Measurements from ENCODE around the gene RPL22L1. TPM values are rescaled to one million over a fixed set of nuclear protein-coding genes. Genes with fewer than 3 reads are reported as not detected.
A peak's percentile ranks its signal among the peaks of the same experiment; 100 is the strongest.
"Not testable (repeated sequence)": the region's sequence is repeated elsewhere in the genome, so short reads cannot be mapped to it uniquely, and the experiment has no call there.

Gene RPL22L1
- total RNA-seq: 100 to 1,000 TPM; 105 to 173 TPM

GRCh38 chr3:170869645-170870593 is at the start of gene RPL22L1:
RPL22L1 (minus strand) TSS chr3:170870195; CDS start chr3:170870167, 28 bp downstream.
- Mint-ChIP-seq H3K27ac (peak within 1 kb of the TSS; percentile 99), H3K36me3 (ENCODE audit: low read depth) (peaks cover 52% of the 10 kb centered on the region), H3K9me3 (no peaks in the 10 kb centered on the region), H3K4me1 (peaks cover 9% of the 10 kb centered on the region), H3K4me3 (peak within 1 kb of the TSS; percentile 95), H3K27me3 (no peaks in the 10 kb centered on the region)
- peak; percentile 97 for ATAC-seq (replicated peaks)

GRCh38 chr3:170918715-170919114 is 48.7 kb upstream of the RPL22L1 start:
- no peak for ATAC-seq (replicated peaks)
- Mint-ChIP-seq H3K27me3 (peaks cover 10% of the 10 kb centered on the region), H3K27ac (no peak overlapping the region), H3K4me1 (no peaks in the 10 kb centered on the region), H3K9me3 (peaks cover 5% of the 10 kb centered on the region), H3K4me3 (no peak overlapping the region), H3K36me3 (ENCODE audit: low read depth) (no peaks in the 10 kb centered on the region)

DNA sequence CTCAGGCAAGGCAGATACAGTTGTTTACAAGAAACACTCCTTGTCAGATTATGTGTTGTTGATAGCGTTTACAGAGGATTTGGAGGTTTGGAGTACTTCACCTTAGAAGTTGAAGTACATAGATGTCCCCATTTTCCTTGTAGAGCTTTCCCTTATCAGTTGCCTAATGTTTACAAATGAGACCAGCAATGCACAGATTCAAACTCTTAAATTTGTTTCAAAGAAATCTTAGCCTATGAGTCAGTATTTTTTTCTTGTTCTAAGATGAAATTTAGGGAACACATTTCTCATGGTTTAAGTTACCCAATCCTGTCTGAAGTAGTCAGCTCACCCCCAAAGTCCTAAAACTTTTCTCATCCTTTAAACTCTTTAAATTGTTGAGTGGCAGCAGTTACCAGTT is 44.7 kb upstream of the RPL22L1 start:
- no peaks in the 10 kb centered on the region for H3K4me1 Mint-ChIP-seq
- H3K36me3 Mint-ChIP-seq (ENCODE audit: low read depth): no peaks in the 10 kb centered on the region

DNA sequence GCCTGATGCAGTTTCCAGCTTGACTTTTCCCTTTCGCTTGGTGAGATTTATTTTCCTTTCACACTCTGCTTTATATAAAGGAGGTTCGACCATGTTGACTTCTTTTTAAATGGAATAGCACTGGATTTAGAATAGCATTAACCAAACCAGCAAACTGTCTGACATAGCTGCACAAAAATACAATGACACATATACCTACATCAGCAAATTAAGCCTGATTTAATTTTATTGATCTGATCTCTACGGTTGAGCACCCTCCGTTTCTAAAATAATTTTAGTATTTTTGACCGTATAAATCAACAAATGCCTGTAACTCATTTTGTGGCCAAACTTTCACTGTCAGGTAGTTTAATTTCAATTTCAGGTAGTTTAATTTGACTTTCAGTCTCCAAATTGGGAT is 44.2 kb upstream of the RPL22L1 start:
- ATAC-seq (replicated peaks): no peak
- no peak overlapping the region for H3K27ac Mint-ChIP-seq
- H3K9me3 Mint-ChIP-seq: peaks cover 8% of the 10 kb centered on the region
- no peaks in the 10 kb centered on the region for H3K27me3 Mint-ChIP-seq
- H3K4me3 Mint-ChIP-seq: no peak overlapping the region
- H3K4me1 Mint-ChIP-seq: no peaks in the 10 kb centered on the region
- no peaks in the 10 kb centered on the region for H3K36me3 Mint-ChIP-seq (ENCODE audit: low read depth)

More for the DNA sequence above, 44.7 kb upstream of the RPL22L1 start:
- Mint-ChIP-seq H3K4me3 (no peak overlapping the region), H3K27me3 (no peaks in the 10 kb centered on the region), H3K9me3 (peaks cover 8% of the 10 kb centered on the region), H3K27ac (no peak overlapping the region)
- ATAC-seq (replicated peaks): no peak

- Mint-ChIP-seq H3K4me1 (no peaks in the 10 kb centered on the region), H3K27ac (no peak overlapping the region), H3K4me3 (no peak overlapping the region), H3K9me3 (peaks cover 3% of the 10 kb centered on the region), H3K36me3 (ENCODE audit: low read depth) (no peaks in the 10 kb centered on the region), H3K27me3 (no peaks in the 10 kb centered on the region)
- no peak for ATAC-seq (replicated peaks)
Measured at GRCh38 chr3:170911051-170911450, 41.1 kb upstream of the RPL22L1 start.

DNA sequence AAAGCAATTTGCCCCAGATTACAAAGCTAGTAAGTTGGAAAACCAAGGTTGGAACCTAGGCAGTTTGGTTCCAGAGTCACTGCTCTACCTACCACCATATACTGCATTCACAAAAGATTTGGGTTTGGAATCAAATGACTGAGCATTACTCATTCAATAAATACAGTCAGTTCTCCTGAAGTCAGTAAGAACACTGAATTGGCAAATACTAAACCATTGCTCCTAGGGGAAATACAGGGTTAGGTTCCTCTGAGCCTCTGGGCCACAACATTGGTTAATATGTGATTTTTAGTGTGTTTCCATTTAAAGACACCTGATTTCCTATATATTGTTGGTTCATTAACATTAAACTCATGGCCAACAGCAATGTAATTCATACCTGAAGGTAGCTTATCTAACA is 40.5 kb upstream of the RPL22L1 start:
- Mint-ChIP-seq H3K27me3 (no peaks in the 10 kb centered on the region), H3K36me3 (ENCODE audit: low read depth) (no peaks in the 10 kb centered on the region), H3K4me3 (no peak overlapping the region), H3K27ac (no peak overlapping the region), H3K4me1 (no peaks in the 10 kb centered on the region), H3K9me3 (peaks cover 3% of the 10 kb centered on the region)
- ATAC-seq (replicated peaks): no peak

GRCh38 chr3:170909129-170909903 is 39.3 kb upstream of the RPL22L1 start:
- Mint-ChIP-seq H3K9me3 (peaks cover 3% of the 10 kb centered on the region), H3K4me1 (no peaks in the 10 kb centered on the region), H3K27me3 (no peaks in the 10 kb centered on the region), H3K36me3 (ENCODE audit: low read depth) (no peaks in the 10 kb centered on the region), H3K4me3 (peak overlapping the region; percentile 87), H3K27ac (no peak overlapping the region)
- no peak for ATAC-seq (replicated peaks)

- Mint-ChIP-seq H3K4me3 (peak within 1 kb of the TSS; percentile 87), H3K36me3 (ENCODE audit: low read depth) (no peaks in the 10 kb centered on the region), H3K27me3 (no peaks in the 10 kb centered on the region), H3K4me1 (no peaks in the 10 kb centered on the region), H3K27ac (peak within 1 kb of the TSS; percentile 88), H3K9me3 (peaks cover 3% of the 10 kb centered on the region)
- ATAC-seq (replicated peaks): peak; percentile 96
Measured at GRCh38 chr3:170908235-170909116, 38.5 kb upstream of the RPL22L1 start, which contains the start of gene EIF5A2. EIF5A2 (minus strand) TSS chr3:170908637; CDS start chr3:170907806, 831 bp downstream.

GRCh38 chr3:170907637-170908234 is 37.7 kb upstream of the RPL22L1 start:
- Mint-ChIP-seq H3K4me3 (peak overlapping the region; percentile 87), H3K27me3 (no peaks in the 10 kb centered on the region), H3K4me1 (no peaks in the 10 kb centered on the region), H3K9me3 (peaks cover 3% of the 10 kb centered on the region), H3K36me3 (ENCODE audit: low read depth) (peaks cover 7% of the 10 kb centered on the region), H3K27ac (no peak overlapping the region)
- no peak for ATAC-seq (replicated peaks)

DNA sequence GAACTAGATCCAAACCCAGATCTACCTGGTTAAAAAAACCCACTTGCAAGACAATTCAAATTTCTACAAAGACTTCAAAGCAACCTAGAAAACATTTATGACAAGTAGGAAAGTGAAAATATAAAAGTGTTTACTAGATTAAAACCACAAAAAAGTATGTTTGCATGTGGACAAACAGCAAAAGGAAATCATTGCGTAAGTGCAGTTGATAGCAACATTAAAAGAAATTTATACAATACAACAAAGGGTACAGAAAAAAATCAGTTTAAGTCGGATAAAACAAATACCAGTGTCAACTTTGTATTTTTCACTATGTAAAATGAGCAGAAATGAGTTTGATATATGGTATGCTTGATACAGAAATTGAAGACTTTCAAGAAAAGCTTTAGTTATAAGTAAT is 35.9 kb upstream of the RPL22L1 start:
- no peaks in the 10 kb centered on the region for H3K27me3 Mint-ChIP-seq
- no peak overlapping the region for H3K4me3 Mint-ChIP-seq
- peaks cover 10% of the 10 kb centered on the region for H3K36me3 Mint-ChIP-seq (ENCODE audit: low read depth)
- no peak overlapping the region for H3K27ac Mint-ChIP-seq
- peaks cover 3% of the 10 kb centered on the region for H3K9me3 Mint-ChIP-seq
- ATAC-seq (replicated peaks): no peak
- H3K4me1 Mint-ChIP-seq: peaks cover 1% of the 10 kb centered on the region

DNA sequence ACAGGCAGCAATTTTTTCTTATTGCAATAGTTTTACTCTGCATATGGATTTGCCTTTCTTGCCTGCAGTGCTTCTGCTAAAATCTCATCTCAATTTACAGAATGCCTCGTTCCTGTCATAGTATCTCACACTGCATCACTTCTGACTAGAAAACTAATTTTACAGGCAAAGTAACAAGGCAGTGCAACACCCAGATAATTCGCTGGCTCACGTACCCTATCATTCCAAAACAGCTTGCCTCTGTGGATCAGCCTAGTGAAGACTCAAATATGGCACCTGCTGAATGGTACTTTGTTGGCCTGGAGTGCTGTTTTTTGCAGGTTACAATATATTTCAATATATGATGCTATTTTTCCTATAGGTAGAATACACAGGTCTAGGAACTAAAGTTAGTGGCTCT is 33.1 kb upstream of the RPL22L1 start:
- Mint-ChIP-seq H3K4me3 (no peak overlapping the region), H3K4me1 (peaks cover 5% of the 10 kb centered on the region), H3K9me3 (no peaks in the 10 kb centered on the region), H3K36me3 (ENCODE audit: low read depth) (peaks cover 10% of the 10 kb centered on the region), H3K27me3 (no peaks in the 10 kb centered on the region), H3K27ac (no peak overlapping the region)
- no peak for ATAC-seq (replicated peaks)

DNA sequence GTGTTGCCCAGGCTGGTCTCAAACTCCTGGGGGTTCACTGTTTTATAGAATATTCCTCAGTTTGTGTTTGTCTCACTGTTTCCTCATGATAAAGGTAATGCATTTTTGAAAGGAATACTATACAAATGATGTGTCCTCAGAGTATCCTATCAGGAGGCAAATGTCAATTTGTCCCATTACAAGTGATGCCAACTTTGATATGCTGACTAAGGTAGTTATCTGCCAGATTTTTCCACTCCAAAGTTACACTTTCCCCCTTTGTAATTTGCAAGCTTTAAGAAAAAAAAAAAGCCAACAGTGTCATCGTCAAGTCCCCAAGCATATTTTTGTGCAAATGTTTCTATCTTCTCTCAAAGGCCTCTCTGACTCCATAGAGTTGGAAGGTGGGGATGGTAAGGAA is 29.5 kb upstream of the RPL22L1 start:
- no peak for ATAC-seq (replicated peaks)
- no peaks in the 10 kb centered on the region for H3K27me3 Mint-ChIP-seq
- H3K4me3 Mint-ChIP-seq: no peak overlapping the region
- peaks cover 17% of the 10 kb centered on the region for H3K36me3 Mint-ChIP-seq (ENCODE audit: low read depth)
- peaks cover 5% of the 10 kb centered on the region for H3K9me3 Mint-ChIP-seq
- H3K27ac Mint-ChIP-seq: no peak overlapping the region
- H3K4me1 Mint-ChIP-seq: peaks cover 5% of the 10 kb centered on the region

DNA sequence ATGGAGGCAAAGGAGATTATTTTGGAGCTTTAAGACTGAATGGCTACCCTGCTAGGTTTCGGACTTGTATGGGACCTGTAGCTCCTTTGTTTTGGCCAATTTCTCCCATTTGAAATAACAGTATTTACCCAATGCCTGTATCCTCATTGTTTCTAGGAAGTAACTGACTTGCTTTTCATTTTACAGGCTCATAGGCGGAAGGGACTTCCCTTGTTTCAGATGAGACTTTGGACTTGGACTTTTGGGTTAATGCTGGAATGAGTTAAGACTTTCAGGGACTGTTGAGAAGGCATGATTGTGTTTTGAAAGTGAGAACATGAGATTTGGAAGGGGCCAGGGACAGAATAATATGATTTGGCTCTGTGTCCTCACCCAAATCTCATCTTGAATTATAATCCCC is 28.0 kb upstream of the RPL22L1 start:
- H3K4me1 Mint-ChIP-seq: peaks cover 5% of the 10 kb centered on the region
- no peak for ATAC-seq (replicated peaks)
- no peak overlapping the region for H3K27ac Mint-ChIP-seq
- peaks cover 5% of the 10 kb centered on the region for H3K9me3 Mint-ChIP-seq
- no peaks in the 10 kb centered on the region for H3K27me3 Mint-ChIP-seq
- no peak overlapping the region for H3K4me3 Mint-ChIP-seq
- peaks cover 12% of the 10 kb centered on the region for H3K36me3 Mint-ChIP-seq (ENCODE audit: low read depth)

DNA sequence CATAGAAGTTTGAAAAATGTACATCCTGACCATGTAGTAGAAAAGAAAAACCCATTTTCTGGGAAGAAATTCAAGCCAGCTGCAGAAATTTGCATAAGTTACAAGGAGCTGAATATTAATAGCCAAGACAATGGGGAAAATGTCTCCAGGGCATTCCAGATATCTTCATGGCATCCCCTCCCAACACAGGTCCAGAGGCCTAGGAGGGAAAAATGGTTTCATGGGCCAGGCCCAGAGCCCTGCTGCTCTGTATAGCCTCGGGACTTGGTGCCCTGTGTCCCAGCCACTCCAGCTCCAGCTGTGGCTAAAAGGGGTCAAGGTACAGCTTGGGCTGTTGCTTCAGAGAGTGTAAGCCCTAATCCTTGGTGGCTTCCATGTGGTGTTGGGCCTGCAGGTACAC is 27.2 kb upstream of the RPL22L1 start:
- not testable (repeated sequence) for H3K27ac Mint-ChIP-seq; H3K9me3 Mint-ChIP-seq; H3K4me1 Mint-ChIP-seq; ATAC-seq (replicated peaks); H3K27me3 Mint-ChIP-seq; H3K4me3 Mint-ChIP-seq
- peaks cover 13% of the 10 kb centered on the region for H3K36me3 Mint-ChIP-seq (ENCODE audit: low read depth)

All from activated T-helper 17 cell treated with anti-CD3 and anti-CD28 coated beads, Interleukin-2, amount 50 U/mL, for 72 hours (primary cell).